ENCODE data around the gene APRT. TPM values are rescaled to one million over a fixed set of nuclear protein-coding genes. Genes with fewer than 3 reads are reported as not detected.

APRT gene
- total RNA-seq, 1 donor from 2014 or later: 301 TPM

DNA sequence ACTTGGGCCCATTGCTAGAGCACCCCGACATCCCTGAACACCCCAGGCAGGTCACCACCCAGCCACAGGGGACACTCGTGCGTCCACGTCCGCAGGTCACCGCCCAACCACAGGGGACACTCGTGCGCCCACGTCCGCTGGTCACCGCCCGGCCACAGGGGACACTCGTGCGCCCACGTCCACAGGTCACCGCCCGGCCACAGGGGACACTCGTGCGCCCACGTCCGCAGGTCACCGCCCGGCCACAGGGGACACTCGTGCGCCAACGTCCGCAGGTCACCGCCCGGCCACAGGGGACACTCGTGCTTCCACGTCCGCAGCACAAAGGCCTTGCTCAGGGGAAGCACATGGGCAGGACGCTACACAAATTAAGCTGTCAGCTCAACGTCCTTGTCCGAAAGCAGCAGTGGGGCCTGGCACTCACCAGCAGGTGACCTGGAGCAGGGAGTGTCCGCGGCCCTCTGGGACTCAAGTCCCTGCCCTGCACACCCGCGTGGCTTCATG, 27.4 kb upstream of the APRT start:
- H3K4me3 Mint-ChIP-seq: no peak overlapping the region
- H3K4me1 Mint-ChIP-seq (ENCODE audit: low read depth): no peaks in the 10 kb centered on the region
- no peak overlapping the region for H3K27ac Mint-ChIP-seq
- no peaks in the 10 kb centered on the region for H3K36me3 Mint-ChIP-seq (ENCODE audit: low read depth)
- intact Hi-C loops (cut with micrococcal nuclease): no loop called here
- H3K27me3 Mint-ChIP-seq (ENCODE audit: insufficient read depth): no peaks in the 10 kb centered on the region
- H3K9me3 Mint-ChIP-seq: no peaks in the 10 kb centered on the region
- DNase-seq (ENCODE audit: low spot score): no peak

DNA sequence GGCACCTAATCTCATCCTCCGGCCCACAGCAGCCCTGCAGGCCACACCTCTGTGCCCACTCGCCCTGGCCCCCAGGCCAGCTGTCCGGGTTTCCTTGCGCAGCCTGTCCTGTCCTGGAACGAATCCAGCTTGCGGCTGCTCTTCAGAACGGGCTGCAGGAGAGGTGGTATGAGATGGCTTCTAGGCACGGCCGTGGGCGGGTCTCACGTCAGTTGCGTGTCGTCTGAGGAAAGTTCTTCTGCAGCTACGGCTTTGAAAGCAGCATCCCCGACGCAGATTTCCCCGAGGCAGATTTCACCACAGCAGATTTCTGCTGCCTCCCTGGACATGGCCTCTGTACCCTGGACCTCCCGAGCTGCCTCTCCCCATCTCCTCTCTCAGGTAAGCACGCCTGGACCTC, 26.8 kb upstream of the APRT start:
- no peaks in the 10 kb centered on the region for H3K36me3 Mint-ChIP-seq (ENCODE audit: low read depth)
- no peaks in the 10 kb centered on the region for H3K27me3 Mint-ChIP-seq (ENCODE audit: insufficient read depth)
- no peaks in the 10 kb centered on the region for H3K9me3 Mint-ChIP-seq
- no peaks in the 10 kb centered on the region for H3K4me1 Mint-ChIP-seq (ENCODE audit: low read depth)
- no peak for DNase-seq (ENCODE audit: low spot score)
- H3K27ac Mint-ChIP-seq: no peak overlapping the region
- no peak overlapping the region for H3K4me3 Mint-ChIP-seq
- intact Hi-C loops (cut with micrococcal nuclease): no loop called here

DNA sequence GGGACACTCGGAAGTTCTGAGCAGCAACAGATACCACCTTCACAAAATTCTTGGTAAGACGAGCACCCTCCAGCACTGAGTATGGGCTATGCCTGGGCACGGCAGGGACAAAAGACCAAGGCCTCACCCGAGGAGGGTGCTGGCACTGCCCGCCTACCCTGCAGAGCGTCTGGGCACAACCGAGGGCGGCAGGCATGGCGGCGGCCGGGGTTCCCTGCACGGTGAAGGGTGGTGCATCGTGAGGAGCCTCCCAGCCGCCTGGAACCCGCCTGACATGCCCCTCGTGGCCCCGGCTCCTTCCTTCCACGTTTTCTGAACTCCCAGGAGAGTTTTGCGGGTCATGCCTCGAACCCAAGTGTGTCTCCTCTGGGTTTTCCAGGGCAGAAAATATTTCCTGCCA, 26.1 kb upstream of the APRT start:
- intact Hi-C loops (cut with micrococcal nuclease): no loop called here
- Mint-ChIP-seq H3K36me3 (ENCODE audit: low read depth) (no peaks in the 10 kb centered on the region), H3K9me3 (no peaks in the 10 kb centered on the region), H3K4me1 (ENCODE audit: low read depth) (no peaks in the 10 kb centered on the region), H3K4me3 (no peak overlapping the region), H3K27me3 (ENCODE audit: insufficient read depth) (no peaks in the 10 kb centered on the region), H3K27ac (no peak overlapping the region)
- no peak for DNase-seq (ENCODE audit: low spot score)

DNA sequence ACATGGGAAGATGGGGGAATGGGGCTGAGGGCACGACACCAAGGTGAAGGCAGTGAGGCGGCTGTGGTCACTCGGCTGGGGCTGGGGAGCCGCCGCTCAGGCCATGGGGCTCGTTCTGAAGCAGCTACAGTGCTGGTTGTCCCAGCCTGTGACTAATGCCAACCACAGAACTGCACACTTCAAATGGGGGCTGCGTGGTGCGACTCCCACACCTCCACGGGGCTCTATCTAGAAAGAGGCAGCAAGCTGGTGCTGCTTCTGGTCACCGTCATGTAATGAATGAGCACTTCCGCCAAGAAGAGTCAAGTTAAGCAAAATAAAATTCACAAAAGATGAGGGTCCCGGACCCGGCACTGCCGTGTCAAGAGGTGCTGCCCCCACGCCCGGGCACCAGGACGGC, 25.1 kb upstream of the APRT start:
- Mint-ChIP-seq H3K27me3 (ENCODE audit: insufficient read depth) (no peaks in the 10 kb centered on the region), H3K36me3 (ENCODE audit: low read depth) (no peaks in the 10 kb centered on the region), H3K9me3 (no peaks in the 10 kb centered on the region), H3K4me3 (no peak overlapping the region), H3K27ac (no peak overlapping the region), H3K4me1 (ENCODE audit: low read depth) (no peaks in the 10 kb centered on the region)
- intact Hi-C loops (cut with micrococcal nuclease): no loop called here
- DNase-seq (ENCODE audit: low spot score): no peak

DNA sequence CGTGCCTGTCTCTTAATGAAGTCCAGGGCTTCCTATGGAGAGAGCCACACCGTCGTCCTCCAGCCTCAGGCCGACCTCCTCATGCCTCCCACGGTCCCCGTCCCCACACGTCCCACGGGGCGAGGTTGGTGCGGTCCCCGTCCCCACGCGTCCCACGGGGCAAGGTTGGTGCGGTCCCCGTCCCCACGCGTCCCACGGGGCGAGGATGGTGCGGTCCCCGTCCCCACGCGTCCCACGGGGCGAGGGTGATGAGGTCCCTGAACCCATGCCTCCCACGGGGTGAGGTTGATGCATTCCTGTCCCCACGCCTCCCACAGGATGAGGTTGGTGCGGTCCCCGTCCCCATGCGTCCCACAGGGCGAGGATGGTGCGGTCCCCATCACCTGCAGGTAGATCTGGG, 24.1 kb upstream of the APRT start:
- no peak for DNase-seq (ENCODE audit: low spot score)
- H3K4me3 Mint-ChIP-seq: no peak overlapping the region

DNA sequence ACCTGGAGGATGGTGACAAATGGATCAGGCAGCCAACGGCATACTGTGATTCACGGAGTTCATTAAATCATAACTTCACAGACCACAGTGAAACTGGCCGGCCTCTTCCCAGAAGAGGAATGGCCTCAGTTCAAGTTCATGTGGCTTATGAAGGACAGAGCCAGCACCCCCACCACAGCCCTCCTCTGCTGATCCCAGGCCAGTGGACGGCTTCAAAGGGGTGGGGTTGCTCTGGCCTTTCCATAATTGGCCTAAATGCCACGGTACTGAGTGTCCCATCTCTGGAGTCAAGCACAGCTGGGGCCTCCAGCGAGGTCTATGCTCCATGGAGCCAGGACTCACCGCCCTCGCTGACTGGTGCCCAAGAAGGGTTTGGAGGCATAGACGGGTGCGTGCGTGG, 23.7 kb upstream of the APRT start:
- DNase-seq (ENCODE audit: low spot score): no peak
- Mint-ChIP-seq H3K4me1 (ENCODE audit: low read depth) (no peaks in the 10 kb centered on the region), H3K36me3 (ENCODE audit: low read depth) (no peaks in the 10 kb centered on the region), H3K27ac (no peak overlapping the region), H3K9me3 (no peaks in the 10 kb centered on the region), H3K4me3 (no peak overlapping the region), H3K27me3 (ENCODE audit: insufficient read depth) (no peaks in the 10 kb centered on the region)
- intact Hi-C loops (cut with micrococcal nuclease): no loop called here

More for the DNA sequence above, 24.1 kb upstream of the APRT start:
- Mint-ChIP-seq H3K36me3 (ENCODE audit: low read depth) (no peaks in the 10 kb centered on the region), H3K4me1 (ENCODE audit: low read depth) (no peaks in the 10 kb centered on the region), H3K27ac (no peak overlapping the region), H3K27me3 (ENCODE audit: insufficient read depth) (no peaks in the 10 kb centered on the region), H3K9me3 (no peaks in the 10 kb centered on the region)
- intact Hi-C loops (cut with micrococcal nuclease): no loop called here

DNA sequence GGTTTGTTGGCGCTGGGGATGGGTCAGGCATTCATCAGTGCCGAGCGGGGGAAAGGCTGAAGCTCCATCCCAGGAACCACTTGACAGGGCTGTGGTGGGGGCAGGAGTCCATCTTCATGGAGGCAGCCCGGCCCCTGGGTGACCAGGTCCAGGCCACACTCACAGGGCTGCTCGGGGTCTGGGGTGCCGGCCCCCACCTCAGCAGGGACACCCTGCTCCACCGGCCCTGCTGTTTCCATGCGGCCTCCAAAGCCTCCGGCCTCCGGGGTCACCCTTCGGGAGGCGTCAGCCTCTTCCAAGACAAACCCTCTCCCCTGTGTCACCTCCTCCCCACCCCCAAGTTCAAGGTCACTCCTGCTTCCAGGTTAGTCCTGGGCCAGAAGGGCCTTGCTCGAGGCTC, 22.9 kb upstream of the APRT start:
- Mint-ChIP-seq H3K36me3 (ENCODE audit: low read depth) (no peaks in the 10 kb centered on the region), H3K4me1 (ENCODE audit: low read depth) (no peaks in the 10 kb centered on the region), H3K27ac (no peak overlapping the region), H3K27me3 (ENCODE audit: insufficient read depth) (no peaks in the 10 kb centered on the region), H3K9me3 (no peaks in the 10 kb centered on the region), H3K4me3 (no peak overlapping the region)
- intact Hi-C loops (cut with micrococcal nuclease): no loop called here
- no peak for DNase-seq (ENCODE audit: low spot score)

DNA sequence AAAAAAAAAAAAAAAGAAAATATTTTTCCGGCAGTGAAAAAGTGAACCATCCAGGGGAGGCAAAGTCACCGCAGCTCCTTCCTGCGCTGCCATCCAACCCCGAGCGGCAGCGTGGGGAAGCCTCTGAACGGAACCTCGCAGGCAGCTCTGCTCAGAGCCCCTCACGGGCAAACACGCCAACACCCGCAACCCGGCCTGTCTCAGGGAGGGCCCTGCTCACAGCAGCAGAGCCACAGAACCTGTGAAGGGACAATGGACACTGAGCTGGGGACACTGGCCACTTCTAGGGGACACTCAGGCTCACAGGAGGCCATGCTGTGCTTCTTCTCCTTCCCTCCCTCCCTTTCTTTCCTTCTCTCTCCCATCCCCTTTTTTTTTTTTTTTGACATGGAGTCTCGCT, 21.4 kb upstream of the APRT start:
- H3K4me3 Mint-ChIP-seq: no peak overlapping the region
- H3K4me1 Mint-ChIP-seq (ENCODE audit: low read depth): no peaks in the 10 kb centered on the region
- intact Hi-C loops (cut with micrococcal nuclease): no loop called here
- no peaks in the 10 kb centered on the region for H3K9me3 Mint-ChIP-seq
- no peak for DNase-seq (ENCODE audit: low spot score)
- H3K27ac Mint-ChIP-seq: no peak overlapping the region
- no peaks in the 10 kb centered on the region for H3K36me3 Mint-ChIP-seq (ENCODE audit: low read depth)
- no peaks in the 10 kb centered on the region for H3K27me3 Mint-ChIP-seq (ENCODE audit: insufficient read depth)

DNA sequence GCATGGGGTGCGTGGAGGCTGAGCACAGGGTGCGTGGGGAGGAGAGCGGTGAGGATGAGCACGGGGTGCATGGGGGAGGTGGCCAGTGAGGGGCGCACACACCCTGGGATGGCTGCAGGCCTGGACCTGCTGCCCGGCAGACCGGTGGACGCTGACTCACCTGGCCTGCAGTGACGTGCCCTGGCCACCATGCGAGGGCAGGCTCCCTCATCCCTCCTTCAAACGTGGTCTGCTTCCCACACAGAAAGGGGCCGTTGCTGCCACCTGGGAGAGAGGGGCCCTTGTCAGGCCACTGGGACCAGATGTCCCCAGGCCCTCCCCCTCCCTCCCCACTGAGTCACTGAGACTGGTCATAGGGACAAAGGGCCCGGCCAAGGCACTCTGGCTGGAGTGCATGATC, 20.1 kb upstream of the APRT start:
- intact Hi-C loops (cut with micrococcal nuclease): no loop called here
- Mint-ChIP-seq H3K27me3 (ENCODE audit: insufficient read depth) (no peaks in the 10 kb centered on the region), H3K36me3 (ENCODE audit: low read depth) (no peaks in the 10 kb centered on the region), H3K9me3 (no peaks in the 10 kb centered on the region), H3K4me1 (ENCODE audit: low read depth) (no peaks in the 10 kb centered on the region), H3K4me3 (no peak overlapping the region), H3K27ac (no peak overlapping the region)
- DNase-seq (ENCODE audit: low spot score): no peak

DNA sequence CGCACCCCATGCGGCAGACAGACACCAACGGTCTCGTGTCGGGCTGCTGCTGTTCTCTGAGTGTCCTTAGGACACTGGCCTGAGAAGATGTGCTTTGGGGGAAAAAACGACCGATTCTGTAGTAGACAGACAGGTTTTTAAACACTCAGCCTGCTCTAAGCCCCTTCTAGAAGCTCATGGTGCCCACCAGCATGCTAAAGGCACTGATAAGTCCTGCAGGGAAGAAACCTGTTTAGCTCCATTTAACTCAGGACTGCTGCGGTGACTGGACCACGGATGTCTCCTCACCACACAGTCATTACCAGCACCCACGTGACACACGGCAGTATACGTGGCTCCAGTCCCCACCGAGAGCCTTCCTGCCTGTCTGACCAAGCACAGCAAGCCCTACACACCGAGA, 19.1 kb upstream of the APRT start:
- Mint-ChIP-seq H3K4me1 (ENCODE audit: low read depth) (no peaks in the 10 kb centered on the region), H3K9me3 (no peaks in the 10 kb centered on the region), H3K4me3 (no peak overlapping the region), H3K36me3 (ENCODE audit: low read depth) (no peaks in the 10 kb centered on the region), H3K27ac (no peak overlapping the region), H3K27me3 (ENCODE audit: insufficient read depth) (no peaks in the 10 kb centered on the region)
- intact Hi-C loops (cut with micrococcal nuclease): no loop called here
- DNase-seq (ENCODE audit: low spot score): no peak

DNA sequence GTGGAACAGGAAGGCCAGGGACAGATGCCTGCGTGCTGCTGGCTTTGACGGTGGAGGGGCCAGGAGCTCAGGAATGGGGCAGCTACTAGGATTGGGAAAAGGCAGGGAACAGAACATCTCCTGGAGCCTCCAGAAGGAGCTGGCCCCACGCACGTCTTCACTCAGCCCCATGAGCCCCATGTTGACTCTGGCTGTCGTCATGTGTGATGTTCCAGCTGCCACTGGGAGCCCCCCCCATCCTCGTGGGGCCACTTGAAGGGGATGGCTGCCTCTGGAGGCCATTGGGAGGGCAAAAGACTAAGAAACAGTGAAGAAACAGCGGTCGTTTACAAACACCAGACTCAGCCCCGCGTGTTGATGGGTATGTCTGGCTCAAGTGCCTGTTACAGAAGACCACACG, 18.5 kb upstream of the APRT start:
- intact Hi-C loops (cut with micrococcal nuclease): no loop called here
- no peak for DNase-seq (ENCODE audit: low spot score)
- H3K4me3 Mint-ChIP-seq: no peak overlapping the region
- H3K4me1 Mint-ChIP-seq (ENCODE audit: low read depth): no peaks in the 10 kb centered on the region
- no peak overlapping the region for H3K27ac Mint-ChIP-seq
- H3K9me3 Mint-ChIP-seq: no peaks in the 10 kb centered on the region
- H3K36me3 Mint-ChIP-seq (ENCODE audit: low read depth): no peaks in the 10 kb centered on the region
- H3K27me3 Mint-ChIP-seq (ENCODE audit: insufficient read depth): no peaks in the 10 kb centered on the region

DNA sequence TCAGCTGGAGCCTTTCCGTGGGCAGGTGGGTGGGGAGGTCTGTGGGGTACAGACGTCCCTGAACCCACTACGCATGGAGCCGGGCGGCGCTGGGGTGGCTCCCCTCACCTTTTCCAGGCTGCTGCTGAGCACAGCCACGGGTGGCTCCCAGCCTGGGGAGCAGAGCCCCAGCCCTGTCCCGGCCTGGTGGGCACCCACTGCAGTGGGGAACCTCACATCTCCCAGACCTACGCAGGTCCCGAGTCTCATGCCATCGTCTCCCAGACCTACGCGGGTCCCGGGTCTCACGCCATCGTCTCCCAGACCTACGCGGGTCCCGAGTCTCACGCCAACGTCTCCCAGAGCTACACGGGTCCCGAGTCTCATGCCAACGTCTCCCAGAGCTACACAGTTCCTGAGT, 17.0 kb upstream of the APRT start:
- H3K4me1 Mint-ChIP-seq (ENCODE audit: low read depth): no peaks in the 10 kb centered on the region
- H3K9me3 Mint-ChIP-seq: no peaks in the 10 kb centered on the region
- H3K27ac Mint-ChIP-seq: no peak overlapping the region
- H3K4me3 Mint-ChIP-seq: no peak overlapping the region
- no peaks in the 10 kb centered on the region for H3K27me3 Mint-ChIP-seq (ENCODE audit: insufficient read depth)
- DNase-seq (ENCODE audit: low spot score): no peak
- intact Hi-C loops (cut with micrococcal nuclease): no loop called here
- H3K36me3 Mint-ChIP-seq (ENCODE audit: low read depth): no peaks in the 10 kb centered on the region

DNA sequence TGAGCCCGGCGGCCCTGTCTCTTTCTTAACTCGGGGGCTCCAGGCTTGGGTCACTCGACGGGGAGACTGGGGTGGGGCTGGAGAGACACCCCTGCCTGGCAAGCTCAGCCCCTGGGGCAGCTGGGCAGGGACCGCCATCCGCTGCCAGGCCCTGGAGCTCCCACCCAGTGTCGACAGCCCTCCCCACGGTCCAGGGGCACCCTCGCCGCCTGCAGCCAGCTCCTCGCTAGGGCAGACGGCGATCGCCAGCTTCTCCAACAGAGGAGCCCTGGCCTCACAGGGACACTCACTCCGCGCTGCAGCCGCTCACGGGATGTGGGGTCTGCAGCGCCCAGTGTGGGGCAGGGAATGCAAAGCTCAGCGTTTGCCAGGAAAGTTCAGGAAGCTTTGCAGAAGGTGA, 16.0 kb upstream of the APRT start:
- Mint-ChIP-seq H3K27ac (no peak overlapping the region), H3K36me3 (ENCODE audit: low read depth) (no peaks in the 10 kb centered on the region), H3K4me3 (no peak overlapping the region), H3K9me3 (no peaks in the 10 kb centered on the region), H3K27me3 (ENCODE audit: insufficient read depth) (no peaks in the 10 kb centered on the region), H3K4me1 (ENCODE audit: low read depth) (no peaks in the 10 kb centered on the region)
- intact Hi-C loops (cut with micrococcal nuclease): no loop called here
- DNase-seq (ENCODE audit: low spot score): no peak

DNA sequence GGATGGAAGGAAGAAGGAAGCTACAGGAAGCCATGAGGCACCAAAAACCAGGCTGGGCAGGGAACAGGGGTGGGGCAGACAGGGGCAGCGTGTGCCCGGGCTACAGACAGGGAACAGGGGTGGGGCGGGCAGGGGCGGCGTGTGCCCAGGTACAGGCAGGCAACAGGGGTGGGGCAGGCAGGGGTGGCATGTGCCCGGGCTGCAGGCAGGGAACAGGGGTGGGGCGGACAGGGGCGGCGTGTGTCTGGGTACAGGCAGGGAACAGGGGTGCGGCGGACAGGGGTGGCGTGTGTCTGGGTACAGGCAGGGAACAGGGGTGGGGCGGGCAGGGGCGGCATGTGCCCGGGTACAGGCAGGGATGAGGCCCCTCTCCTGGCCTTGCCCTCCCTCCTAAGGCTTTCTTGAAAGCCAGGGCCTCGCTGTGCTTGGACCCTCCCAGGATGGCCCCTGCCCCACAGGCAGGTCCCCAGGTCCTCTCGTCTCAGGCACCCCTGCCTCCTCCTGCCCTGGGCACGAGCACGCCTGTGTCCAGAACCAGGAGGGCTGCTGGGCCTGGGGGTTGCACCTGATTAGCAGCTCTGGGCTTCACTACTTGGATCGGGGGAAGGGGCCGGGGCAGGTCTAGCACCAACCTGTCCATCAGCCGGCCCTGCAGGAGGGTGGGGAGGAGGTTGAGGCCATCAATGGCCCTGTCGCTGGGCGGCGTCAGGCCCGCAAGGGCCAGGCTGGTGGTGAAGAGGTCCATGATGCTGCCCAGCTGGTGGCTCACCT, 14.5 kb upstream of the APRT start:
- Mint-ChIP-seq H3K9me3 (no peaks in the 10 kb centered on the region), H3K27me3 (ENCODE audit: insufficient read depth) (no peaks in the 10 kb centered on the region), H3K27ac (no peak overlapping the region), H3K36me3 (ENCODE audit: low read depth) (no peaks in the 10 kb centered on the region), H3K4me1 (ENCODE audit: low read depth) (no peaks in the 10 kb centered on the region), H3K4me3 (no peak overlapping the region)
- intact Hi-C loops (cut with micrococcal nuclease): no loop called here
- DNase-seq (ENCODE audit: low spot score): no peak
